ENCODE data around the gene GTF3C5.

The GTF3C5 gene

DNA sequence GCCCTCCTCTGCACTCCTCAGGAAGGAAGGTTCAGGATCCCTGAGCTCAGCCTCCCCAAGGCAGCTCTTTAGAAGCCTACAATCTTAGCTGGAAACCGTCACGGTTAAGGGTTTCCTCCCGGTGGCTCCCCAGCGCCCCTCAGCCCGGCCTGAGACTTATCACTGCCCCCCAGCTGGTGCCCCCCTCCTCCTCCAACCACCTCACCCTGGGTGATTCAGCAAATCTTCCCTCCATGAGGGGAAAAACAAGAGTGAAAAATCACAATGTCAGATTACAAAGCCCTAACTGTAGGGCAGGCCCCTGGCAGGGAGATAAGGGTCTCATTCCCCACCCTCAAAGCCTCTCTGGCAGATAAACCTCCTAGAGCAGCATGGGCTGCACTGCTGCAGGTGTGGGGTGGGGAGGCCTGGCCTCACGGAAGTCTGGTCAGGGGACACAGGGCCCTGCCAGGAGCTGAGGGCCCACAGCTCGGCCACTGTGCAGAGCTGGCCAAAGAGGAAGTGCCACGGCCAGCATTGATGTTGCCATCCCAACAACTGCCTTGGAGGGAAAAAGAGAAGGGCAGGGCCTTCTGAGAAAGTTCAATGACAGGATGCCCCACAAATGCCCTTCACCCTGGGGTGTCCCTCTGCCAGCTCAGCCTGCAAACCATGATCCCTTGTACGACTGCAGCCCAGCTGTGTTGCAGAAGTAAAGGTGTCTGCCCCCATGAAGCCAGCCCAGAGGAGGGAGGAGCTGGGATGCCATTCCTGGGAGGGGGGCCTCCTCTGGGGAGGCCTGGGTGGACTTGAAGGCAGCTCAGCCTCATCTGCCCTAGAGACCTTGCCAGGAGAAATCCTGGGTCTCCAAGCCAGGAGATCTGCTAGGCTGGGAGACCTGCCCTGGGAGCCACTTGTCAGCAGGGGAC, 26.5 kb upstream of the GTF3C5 start:
- H3K4me3 ChIP-seq (ENCODE audit: low read depth, low read length): no peak overlapping the region
- DNase-seq (ENCODE audit: low read depth): no peak
- TF ChIP-seq, protein P1, sequence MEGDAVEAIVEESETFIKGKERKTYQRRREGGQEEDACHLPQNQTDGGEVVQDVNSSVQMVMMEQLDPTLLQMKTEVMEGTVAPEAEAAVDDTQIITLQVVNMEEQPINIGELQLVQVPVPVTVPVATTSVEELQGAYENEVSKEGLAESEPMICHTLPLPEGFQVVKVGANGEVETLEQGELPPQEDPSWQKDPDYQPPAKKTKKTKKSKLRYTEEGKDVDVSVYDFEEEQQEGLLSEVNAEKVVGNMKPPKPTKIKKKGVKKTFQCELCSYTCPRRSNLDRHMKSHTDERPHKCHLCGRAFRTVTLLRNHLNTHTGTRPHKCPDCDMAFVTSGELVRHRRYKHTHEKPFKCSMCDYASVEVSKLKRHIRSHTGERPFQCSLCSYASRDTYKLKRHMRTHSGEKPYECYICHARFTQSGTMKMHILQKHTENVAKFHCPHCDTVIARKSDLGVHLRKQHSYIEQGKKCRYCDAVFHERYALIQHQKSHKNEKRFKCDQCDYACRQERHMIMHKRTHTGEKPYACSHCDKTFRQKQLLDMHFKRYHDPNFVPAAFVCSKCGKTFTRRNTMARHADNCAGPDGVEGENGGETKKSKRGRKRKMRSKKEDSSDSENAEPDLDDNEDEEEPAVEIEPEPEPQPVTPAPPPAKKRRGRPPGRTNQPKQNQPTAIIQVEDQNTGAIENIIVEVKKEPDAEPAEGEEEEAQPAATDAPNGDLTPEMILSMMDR (conservative IDR thresholded peaks at IDR 0.05; ENCODE audit: low read depth, low read length): no peak

DNA sequence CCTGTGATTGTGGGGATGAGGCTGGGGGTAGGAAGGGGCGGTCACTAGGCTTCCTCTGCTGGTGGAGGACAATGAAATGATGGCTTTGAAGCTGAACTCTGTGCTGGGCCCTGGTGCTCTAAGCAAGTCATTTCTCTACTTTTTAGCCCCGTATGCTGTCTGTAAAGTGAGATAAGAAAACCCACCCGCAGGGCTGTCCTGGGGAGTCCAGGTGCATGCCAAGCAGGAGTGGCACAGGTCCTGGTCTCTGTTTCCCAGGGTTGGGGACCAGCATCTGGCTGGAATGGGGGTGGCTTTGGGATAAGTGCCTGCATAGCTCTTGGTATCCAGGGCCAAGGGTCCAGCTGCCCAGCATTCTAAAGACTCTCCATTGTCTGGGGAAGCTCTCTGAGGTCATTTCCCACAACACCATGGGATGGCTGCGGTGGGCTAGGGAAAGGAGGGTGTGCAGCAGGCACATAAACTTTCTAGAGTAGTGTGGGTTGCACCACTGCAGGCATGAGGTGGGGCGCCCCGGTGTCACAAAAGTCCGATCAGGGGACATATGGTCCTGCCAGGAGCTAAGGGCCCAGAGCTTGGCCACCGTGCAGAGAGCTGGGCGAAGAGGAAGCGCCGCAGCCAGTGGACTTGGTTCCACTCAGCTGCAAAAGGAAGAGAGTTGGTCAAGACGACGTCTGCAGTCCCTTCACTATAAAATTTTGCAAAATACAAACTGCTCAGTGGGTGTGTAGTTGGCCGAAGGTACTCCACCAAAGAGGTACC, 25.6 kb upstream of the GTF3C5 start:
- DNase-seq (ENCODE audit: low read depth): no peak
- no peak overlapping the region for H3K4me3 ChIP-seq (ENCODE audit: low read depth, low read length)
- TF ChIP-seq, protein P1 (conservative IDR thresholded peaks at IDR 0.05; ENCODE audit: low read depth, low read length): no peak

- no peak for DNase-seq (ENCODE audit: low read depth)
- no peak overlapping the region for H3K4me3 ChIP-seq (ENCODE audit: low read depth, low read length)
- TF ChIP-seq, protein P1 (conservative IDR thresholded peaks at IDR 0.05; ENCODE audit: low read depth, low read length): no peak
Measured at GRCh38 chr9:133005957-133006356, 24.8 kb upstream of the GTF3C5 start.

GRCh38 chr9:133006731-133007352, 24.0 kb upstream of the GTF3C5 start:
- DNase-seq (ENCODE audit: low read depth): no peak
- H3K4me3 ChIP-seq (ENCODE audit: low read depth, low read length): no peak overlapping the region
- TF ChIP-seq, protein P1 (conservative IDR thresholded peaks at IDR 0.05; ENCODE audit: low read depth, low read length): no peak

DNA sequence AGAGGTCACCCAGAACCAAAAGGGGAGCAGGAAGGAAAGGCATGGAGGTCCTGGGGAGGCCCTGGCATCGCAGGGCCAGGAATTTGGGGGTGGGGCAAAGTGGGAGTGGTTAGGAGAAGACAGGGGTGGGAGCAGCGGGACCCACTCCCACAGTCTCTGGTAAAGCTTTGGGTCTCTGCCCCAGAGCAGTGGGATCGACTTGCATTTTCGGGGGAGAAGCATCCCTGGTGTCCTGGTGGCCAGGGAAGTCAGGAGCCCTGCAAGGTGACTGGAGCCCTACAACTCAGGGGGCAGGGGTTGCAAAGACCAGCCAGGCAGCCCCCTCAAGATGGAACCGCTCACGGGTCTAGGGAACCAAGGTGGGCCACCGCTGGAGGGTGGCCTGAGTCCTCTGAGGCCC, 22.4 kb upstream of the GTF3C5 start:
- no peak overlapping the region for H3K4me3 ChIP-seq (ENCODE audit: low read depth, low read length)
- DNase-seq (ENCODE audit: low read depth): no peak
- TF ChIP-seq, protein P1 (conservative IDR thresholded peaks at IDR 0.05; ENCODE audit: low read depth, low read length): no peak

DNA sequence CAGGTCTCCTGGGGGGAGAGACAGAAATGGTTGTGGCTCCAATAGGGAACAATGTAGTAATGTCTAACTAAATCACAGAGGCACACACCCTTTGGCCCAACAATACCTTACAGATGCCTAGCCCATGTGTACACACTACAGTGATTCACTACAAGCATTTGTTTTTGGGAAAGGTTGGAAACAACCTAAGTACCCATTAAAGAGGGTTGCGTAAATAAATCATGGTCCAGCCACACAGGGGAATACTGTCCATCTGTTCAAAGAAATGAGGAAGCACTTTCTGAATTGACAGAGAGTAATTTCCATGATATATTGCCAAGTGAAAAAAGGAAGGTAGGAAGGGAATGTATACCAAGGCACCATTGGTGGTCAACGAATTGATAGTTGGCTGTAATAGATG, 22.0 kb upstream of the GTF3C5 start:
- TF ChIP-seq, protein P1 (conservative IDR thresholded peaks at IDR 0.05; ENCODE audit: low read depth, low read length): no peak
- no peak overlapping the region for H3K4me3 ChIP-seq (ENCODE audit: low read depth, low read length)
- no peak for DNase-seq (ENCODE audit: low read depth)

All from choroid plexus epithelial cell (primary cell).